CD4-positive, alpha-beta T cell treated with Interleukin-1 beta for 1 hour (primary cell): Measurements from ENCODE around the gene YPEL2.
"Not testable (repeated sequence)": the region's sequence is repeated elsewhere in the genome, so short reads cannot be mapped to it uniquely, and the experiment has no call there.

Experiments
- DNase-seq, 2 donors: peaks; one replicate each; pipeline ENCODE4 v3.0.0-alpha.2; 2020 to 2022

Gene YPEL2

GRCh38 chr17:59331129-59331928, at the start of gene YPEL2:
Gene YPEL2 (plus strand): TSS chr17:59331655. CDS start chr17:59353410, 21,755 bp downstream.
- DNase-seq = peak; percentile 91

- no peak for DNase-seq
Measured at GRCh38 chr17:59284317-59284716, 47.1 kb upstream of the YPEL2 start.

- peak in 1 of 2 donors; percentile 28 for DNase-seq
Measured at GRCh38 chr17:59287452-59287851, 44.0 kb upstream of the YPEL2 start.

GRCh38 chr17:59287891-59288290, 43.6 kb upstream of the YPEL2 start:
- DNase-seq = no peak

GRCh38 chr17:59289981-59290301, 41.5 kb upstream of the YPEL2 start:
- DNase-seq = no peak

- not testable (repeated sequence) for DNase-seq
Measured at GRCh38 chr17:59290302-59290998, 41.0 kb upstream of the YPEL2 start.

- no peak for DNase-seq
Measured at GRCh38 chr17:59292174-59292523, 39.3 kb upstream of the YPEL2 start.

- no peak for DNase-seq
Measured at GRCh38 chr17:59296190-59296589, 35.3 kb upstream of the YPEL2 start.

- DNase-seq = no peak
Measured at GRCh38 chr17:59298521-59298920, 32.9 kb upstream of the YPEL2 start.

- DNase-seq = no peak
Measured at GRCh38 chr17:59299400-59300092, 31.9 kb upstream of the YPEL2 start.

- DNase-seq = no peak
Measured at GRCh38 chr17:59300941-59301340, 30.5 kb upstream of the YPEL2 start.

- DNase-seq = no peak
Measured at GRCh38 chr17:59304811-59305210, 26.6 kb upstream of the YPEL2 start.

- DNase-seq = no peak
Measured at GRCh38 chr17:59310263-59310920, 21.1 kb upstream of the YPEL2 start.

GRCh38 chr17:59311051-59311468, 20.4 kb upstream of the YPEL2 start:
- peak; percentile 50 to 77 for DNase-seq

GRCh38 chr17:59311521-59311920, 19.9 kb upstream of the YPEL2 start:
- DNase-seq = not testable (repeated sequence)

GRCh38 chr17:59315866-59316265, 15.6 kb upstream of the YPEL2 start:
- DNase-seq = no peak

GRCh38 chr17:59327121-59327980, 4.1 kb upstream of the YPEL2 start:
- DNase-seq = no peak

- peak; percentile 26 to 31 for DNase-seq
Measured at GRCh38 chr17:59327981-59328290, 3.5 kb upstream of the YPEL2 start.

GRCh38 chr17:59328601-59329000, 2.9 kb upstream of the YPEL2 start:
- no peak for DNase-seq

GRCh38 chr17:59329176-59330052, 2.0 kb upstream of the YPEL2 start:
- DNase-seq = peak; percentile 67
